Skin of body (tissue), 2 donors: ENCODE results near the gene CA10. TPM values are rescaled to one million over a fixed set of nuclear protein-coding genes. Genes with fewer than 3 reads are reported as not detected.

Experiments used
- DNase-seq: peaks from one replicate; lab custom pipeline; 2025; lab: John Stamatoyannopoulos, UW
- total RNA-seq: library from RNA; depleted of rRNA; stranded (reverse); fragments of >200 nt; gene quantifications from one replicate; pipeline ENCODE4 v1.2.3, GENCODE V29; 2014

CA10 gene
- total RNA-seq, 1 donor from 2014 or later: 0.89 TPM

DNA sequence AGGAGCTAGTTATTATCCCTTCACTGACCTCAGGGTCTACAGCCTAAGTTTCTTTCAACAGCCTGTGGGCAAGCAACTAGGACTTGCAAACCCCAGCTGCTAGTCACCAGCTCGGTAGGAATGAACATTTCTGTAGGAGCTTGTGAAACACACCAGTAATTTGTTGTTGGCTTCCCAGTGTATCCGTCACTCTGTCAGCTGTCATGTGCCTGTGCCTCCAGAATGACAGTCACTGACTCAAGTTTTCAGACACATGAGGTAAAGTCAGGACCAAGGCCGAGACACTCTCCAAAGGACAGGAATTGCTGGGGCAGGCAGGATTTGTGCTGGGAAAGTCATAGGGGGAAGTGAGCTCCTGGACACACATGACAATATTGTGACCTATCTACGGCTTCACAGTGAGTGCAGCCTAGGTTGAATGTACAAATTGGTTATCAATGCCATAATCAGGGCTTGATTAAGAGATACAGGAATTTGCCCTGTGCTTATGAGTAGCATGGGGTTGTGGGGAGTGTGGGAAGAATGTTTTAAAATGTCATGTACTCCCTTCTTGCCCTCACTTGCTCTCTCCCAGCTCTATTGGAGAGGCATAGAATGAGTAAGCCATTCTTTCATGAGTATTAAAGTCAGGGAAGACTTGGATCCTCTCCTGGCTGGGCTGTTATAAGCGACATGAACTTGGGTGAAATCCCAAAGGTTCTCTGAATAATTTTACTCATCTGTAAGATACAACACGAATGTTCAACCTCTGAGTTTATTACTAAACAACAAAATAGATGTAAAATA, 506.8 kb downstream of the CA10 start:
- DNase-seq: no peak

DNA sequence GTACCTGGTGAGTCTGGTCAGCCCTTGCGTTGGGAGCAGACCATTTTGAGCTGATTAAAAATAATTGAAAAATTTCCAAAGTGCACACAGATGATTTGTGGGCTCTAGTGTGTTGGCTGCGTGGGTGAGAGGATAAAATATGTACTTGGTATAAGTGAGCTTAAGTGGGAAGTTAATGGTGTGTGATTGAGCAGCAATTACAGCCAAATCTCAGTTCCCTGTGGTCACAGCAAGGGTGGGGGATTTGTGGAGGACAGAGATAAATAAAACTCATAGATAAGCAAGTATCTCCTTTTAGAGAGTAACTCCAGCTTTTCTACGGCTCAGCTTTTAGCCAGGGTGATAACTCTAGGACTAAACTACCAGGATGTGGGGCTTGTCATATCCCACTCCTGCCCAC, 507.7 kb downstream of the CA10 start:
- DNase-seq: no peak

- DNase-seq: no peak
These were observed 508.3 kb downstream of the CA10 start for GRCh38 chr17:51650202-51650601.

DNA sequence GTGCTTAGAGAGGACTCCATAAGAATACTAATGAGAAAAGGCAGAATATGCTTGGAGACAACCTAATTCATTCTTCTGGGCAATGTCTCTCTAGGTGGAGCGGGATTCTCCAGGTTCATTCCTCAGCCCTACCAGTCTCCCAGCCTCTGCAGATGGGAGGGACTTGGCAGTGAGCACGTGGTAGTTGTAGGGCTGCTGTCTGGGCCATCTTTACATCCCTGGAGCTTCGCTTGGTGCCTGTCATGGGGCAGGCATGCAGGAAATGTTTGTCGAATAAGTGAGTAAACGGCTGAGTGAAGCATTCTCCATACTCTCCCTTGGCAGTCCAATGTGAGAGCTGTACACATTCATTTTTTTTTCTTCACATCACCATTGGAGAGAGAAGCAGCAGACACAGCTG, 510.7 kb downstream of the CA10 start:
- DNase-seq: no peak

- DNase-seq: no peak
These were observed 511.4 kb downstream of the CA10 start for GRCh38 chr17:51647067-51647466.

- no peak for DNase-seq
These were observed 512.0 kb downstream of the CA10 start for GRCh38 chr17:51646539-51646938.

GRCh38 chr17:51645056-51645455, 513.5 kb downstream of the CA10 start:
- DNase-seq: no peak

GRCh38 chr17:51643702-51644490, 514.6 kb downstream of the CA10 start:
- DNase-seq: no peak

- DNase-seq: no peak
These were observed 516.5 kb downstream of the CA10 start for GRCh38 chr17:51642029-51642428.

DNA sequence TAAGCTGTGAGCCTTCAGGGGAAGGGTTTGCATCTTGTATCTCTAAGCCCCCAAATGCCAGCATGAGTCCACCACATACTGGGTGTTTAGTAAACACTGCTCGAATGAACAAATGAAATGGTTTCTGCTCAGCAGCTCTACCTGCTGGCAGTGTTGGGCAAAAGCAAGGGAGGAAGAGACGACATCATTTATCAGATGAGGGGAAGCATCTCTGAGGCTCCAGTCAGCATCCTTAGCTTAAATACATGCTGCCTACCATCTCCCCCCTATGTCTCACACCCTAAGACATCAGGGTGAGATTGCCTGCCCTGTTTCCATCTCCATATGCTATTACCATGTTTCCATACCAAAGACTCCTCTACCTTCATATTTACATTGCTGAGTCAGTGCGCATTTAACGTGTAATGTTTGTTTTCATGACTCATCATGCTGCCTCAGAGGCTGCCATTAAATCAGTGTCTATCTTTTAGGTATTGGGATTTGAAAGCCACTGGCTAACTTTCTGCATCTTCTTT, 518.3 kb downstream of the CA10 start:
- DNase-seq: no peak

- no peak for DNase-seq
These were observed 519.5 kb downstream of the CA10 start for GRCh38 chr17:51638971-51639370.

GRCh38 chr17:51636291-51636690, 522.2 kb downstream of the CA10 start:
- DNase-seq: no peak

DNA sequence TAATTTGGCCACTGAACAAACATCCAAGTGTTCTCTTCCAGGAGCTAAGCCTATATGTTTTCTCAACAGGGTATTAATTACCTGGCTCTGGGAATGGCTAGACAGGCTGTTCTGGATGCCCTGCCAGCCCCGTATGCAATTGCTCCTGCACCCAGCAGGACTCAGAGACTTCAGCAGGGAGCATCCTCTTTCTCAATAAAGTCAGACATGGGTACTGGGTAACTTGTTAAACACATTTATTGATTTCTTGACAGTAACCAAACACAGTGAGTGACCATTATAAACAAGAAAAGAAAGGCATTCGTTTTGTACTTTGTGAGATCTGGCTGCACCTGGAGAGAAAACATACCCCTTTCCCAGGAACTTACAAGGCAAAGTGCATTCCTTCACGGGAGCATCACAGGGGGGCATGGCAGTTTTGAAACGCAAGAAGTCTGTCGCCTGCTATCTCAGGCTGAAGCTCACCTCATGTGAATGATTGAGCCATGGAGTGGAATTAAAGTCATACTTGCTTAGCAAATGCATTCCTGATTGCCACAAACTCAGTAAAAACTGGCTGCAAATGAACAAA, 528.3 kb downstream of the CA10 start:
- no peak for DNase-seq

DNA sequence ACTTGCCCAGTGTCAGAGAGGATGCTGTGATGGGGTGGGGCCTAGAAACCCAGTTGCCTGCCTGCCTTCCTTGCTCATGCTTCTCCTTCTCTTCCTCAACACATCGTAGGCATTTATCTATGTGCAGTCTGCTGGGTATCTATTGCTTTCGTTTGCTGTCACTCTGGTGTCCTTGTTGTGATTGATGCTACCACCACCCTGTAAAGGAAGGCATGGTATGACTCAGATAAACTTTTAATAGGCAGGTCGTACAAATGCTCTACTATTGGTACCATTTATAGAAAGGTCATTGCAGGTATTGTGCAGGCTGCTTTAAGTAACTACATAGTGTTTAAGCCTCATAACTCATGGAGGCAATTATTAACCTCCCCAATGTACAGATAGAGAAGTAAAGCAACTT, 529.3 kb downstream of the CA10 start:
- DNase-seq: no peak

DNA sequence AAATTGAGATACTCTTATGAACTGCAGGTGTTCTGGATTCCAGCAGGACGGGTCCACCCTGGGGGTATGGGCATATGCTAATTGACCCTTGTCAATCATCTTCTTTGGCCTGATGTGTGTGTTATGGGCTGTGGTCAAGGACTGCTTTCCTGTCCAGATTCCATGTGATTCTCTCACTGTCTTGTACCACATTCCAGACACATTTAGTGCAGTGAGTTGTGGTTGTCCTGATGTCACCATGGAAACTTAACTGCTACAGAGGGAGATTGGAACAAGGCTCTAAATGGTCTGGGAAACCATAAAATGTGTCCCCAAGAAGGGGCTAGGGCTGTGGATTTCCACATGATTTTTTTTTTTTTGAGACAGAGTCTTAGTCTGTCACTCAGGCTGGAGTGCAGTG, 530.7 kb downstream of the CA10 start:
- no peak for DNase-seq

GRCh38 chr17:51618476-51618875, 540.0 kb downstream of the CA10 start:
- no peak for DNase-seq

DNA sequence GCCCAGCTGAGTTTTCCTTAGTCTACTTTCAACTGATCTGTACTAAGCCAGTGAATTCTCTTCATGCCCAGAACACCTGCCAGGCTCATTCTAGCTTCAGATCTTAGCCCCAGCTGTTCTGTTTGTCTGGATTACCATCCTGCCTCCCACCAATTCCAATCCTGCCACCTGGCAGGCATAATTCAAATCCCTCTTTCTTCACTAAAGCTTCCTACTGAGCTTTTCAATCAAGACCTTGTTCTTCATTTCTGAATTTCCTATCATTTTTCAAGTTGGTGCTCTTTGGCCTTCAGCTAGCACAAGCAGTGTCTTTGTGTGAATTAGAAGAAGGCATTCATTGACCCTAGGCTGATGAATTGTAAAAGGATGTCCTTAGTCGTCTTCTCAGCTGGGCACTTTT, 540.5 kb downstream of the CA10 start:
- no peak for DNase-seq

GRCh38 chr17:51613255-51613654, 545.3 kb downstream of the CA10 start:
- DNase-seq: no peak

DNA sequence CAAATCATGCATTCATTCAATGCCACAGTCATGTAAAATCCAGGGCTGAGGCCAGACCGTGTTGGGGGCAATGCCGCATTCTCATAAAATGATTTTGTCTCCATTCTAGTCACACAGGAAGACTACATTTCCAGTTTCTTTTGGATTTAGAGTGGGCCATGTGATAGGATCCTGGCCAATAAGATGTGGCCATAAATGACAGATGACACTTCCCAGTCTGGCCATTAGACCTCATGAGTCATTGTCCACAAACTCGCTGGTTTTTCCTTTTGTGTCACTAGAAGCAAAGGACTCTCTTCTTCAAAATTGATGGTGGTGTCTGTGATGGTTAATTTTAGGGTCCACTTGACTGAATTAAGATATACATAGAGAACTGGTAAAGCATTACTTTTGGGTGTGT, 545.8 kb downstream of the CA10 start:
- DNase-seq: no peak

DNA sequence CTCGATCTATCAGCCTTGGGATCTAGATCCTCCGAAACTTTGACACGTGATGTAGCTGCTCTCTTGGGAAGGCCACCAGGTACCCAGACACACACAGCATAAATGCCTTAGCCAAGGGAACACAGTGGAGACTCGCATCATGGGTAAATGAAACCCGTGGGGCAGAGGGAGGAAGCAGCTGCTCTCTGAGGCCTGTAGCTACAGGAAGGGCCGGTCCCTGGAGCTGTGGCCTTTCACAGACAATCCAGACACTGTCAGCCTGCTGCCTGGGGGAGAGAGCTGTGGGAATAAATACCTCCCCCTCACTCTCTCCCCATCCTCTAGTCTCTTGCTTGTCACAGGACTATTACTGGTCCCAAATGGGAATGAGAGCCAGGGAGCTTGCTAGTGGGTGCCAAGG, 546.9 kb downstream of the CA10 start:
- DNase-seq: no peak

- no peak for DNase-seq
These were observed 547.7 kb downstream of the CA10 start for GRCh38 chr17:51610834-51611233.

- no peak for DNase-seq
These were observed 548.4 kb downstream of the CA10 start for GRCh38 chr17:51610155-51610554.
